Measurements from ENCODE around the gene SNTG2. TPM values are rescaled to one million over a fixed set of nuclear protein-coding genes. Genes with fewer than 3 reads are reported as not detected.

The SNTG2 gene
- total and polyA plus RNA-seq, 10 of the 15 experiments (the other 5 are each of a cell fraction or from before 2014, with no cell fraction given): not detected

DNA sequence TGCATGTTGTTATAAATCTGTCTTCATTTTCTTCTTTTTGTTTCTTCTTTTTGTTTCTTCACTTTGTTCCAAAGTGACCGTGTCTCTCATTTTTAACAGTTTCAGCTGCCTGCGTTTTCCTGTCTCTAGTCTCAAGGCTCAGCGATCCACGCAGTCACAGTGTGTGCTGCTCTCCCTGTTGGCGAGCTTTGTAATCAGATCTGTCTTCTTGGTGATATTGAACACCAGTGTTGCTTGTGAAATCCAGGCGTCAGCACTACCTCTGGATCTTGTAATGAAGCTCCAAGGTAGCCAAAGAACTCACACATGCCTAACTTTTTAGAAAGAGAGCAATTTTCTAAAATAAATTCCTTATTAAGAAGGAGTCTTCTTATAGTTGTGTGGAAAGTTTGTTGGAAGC, 13.2 kb downstream of the SNTG2 start:
- H3K27me3 ChIP-seq (replicated peaks in 1 of 2; ENCODE audit: control insufficient read depth in 2 of 2, insufficient read depth in 2 of 2, low read length in 1 of 2): no peaks in the 10 kb centered on the region
- ChIA-PET POLR2A (no interaction called here), RAD21 (ENCODE audit: unreplicated experiment) (no interaction called here), CTCF (no interaction called here), SMC1A (ENCODE audit: uncharacterized antibody, unreplicated experiment) (no interaction called here)
- H3K36me3 ChIP-seq (ENCODE audit: control insufficient read depth in 2 of 2, insufficient read depth in 2 of 2, low read length in 1 of 2): no peaks in the 10 kb centered on the region
- TF ChIP-seq MEF2B (IDR thresholded peaks at IDR 0.05; ENCODE audit: partially characterized antibody, poor library complexity, severe bottlenecking) (no peak), NFXL1 (IDR thresholded peaks at IDR 0.05; ENCODE audit: borderline replicate concordance) (no peak), SMAD5 (IDR thresholded peaks at IDR 0.05; ENCODE audit: low read depth) (no peak), NR2F1 (conservative IDR thresholded peaks at IDR 0.05) (no peak), BMI1 (IDR thresholded peaks at IDR 0.05; ENCODE audit: borderline replicate concordance) (no peak), IKZF2 (IDR thresholded peaks at IDR 0.05) (no peak), RBBP5 (conservative IDR thresholded peaks at IDR 0.05) (no peak), CREM (IDR thresholded peaks at IDR 0.05; ENCODE audit: low read depth) (no peak), CBX3 (IDR thresholded peaks at IDR 0.05; ENCODE audit: borderline replicate concordance, low read depth) (no peak), DPF2 (IDR thresholded peaks at IDR 0.05) (no peak), BHLHE40 (IDR thresholded peaks at IDR 0.05; ENCODE audit: borderline replicate concordance in 1 of 2, low read depth in 2 of 2, low read length in 1 of 2) (no peak)
- TF ChIP-seq, protein P1, sequence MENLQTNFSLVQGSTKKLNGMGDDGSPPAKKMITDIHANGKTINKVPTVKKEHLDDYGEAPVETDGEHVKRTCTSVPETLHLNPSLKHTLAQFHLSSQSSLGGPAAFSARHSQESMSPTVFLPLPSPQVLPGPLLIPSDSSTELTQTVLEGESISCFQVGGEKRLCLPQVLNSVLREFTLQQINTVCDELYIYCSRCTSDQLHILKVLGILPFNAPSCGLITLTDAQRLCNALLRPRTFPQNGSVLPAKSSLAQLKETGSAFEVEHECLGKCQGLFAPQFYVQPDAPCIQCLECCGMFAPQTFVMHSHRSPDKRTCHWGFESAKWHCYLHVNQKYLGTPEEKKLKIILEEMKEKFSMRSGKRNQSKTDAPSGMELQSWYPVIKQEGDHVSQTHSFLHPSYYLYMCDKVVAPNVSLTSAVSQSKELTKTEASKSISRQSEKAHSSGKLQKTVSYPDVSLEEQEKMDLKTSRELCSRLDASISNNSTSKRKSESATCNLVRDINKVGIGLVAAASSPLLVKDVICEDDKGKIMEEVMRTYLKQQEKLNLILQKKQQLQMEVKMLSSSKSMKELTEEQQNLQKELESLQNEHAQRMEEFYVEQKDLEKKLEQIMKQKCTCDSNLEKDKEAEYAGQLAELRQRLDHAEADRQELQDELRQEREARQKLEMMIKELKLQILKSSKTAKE (IDR thresholded peaks at IDR 0.05; ENCODE audit: low read depth, poor library complexity, severe bottlenecking): no peak
- H3K4me1 ChIP-seq (ENCODE audit: control insufficient read depth, insufficient read depth, low read length): no peaks in the 10 kb centered on the region
- no peaks in the 10 kb centered on the region for H3K79me2 ChIP-seq (ENCODE audit: control insufficient read depth, insufficient read depth, low read length)
- WGBS (ENCODE audit: insufficient coverage, insufficient replicate concordance, low lambda C conversion rate, missing lambda C conversion rate): 54% methylated on average over 6 of the region's 6 CpGs
- DNase-seq (ENCODE audit: low read depth, low spot score): no peak
- H3K4me2 ChIP-seq (ENCODE audit: control insufficient read depth, insufficient read depth): no peak overlapping the region
- in situ Hi-C loops (cut with MboI): no loop called here
- BruUV-seq (replicated peaks): no TSS peak
- H2AFZ ChIP-seq (ENCODE audit: control insufficient read depth, low read depth, low read length): no peak overlapping the region
- no peak overlapping the region for H3K27ac ChIP-seq (ENCODE audit: control insufficient read depth, insufficient read depth)
- H3K9me3 ChIP-seq (replicated peaks; ENCODE audit: control insufficient read depth, insufficient read depth, low read length): no peaks in the 10 kb centered on the region; the same call in 2 of the 3 replicates
- no peak for ATAC-seq
- intact Hi-C loops (cut with micrococcal nuclease; ENCODE audit: unreplicated experiment): no loop called here
- no peaks in the 10 kb centered on the region for H4K20me1 ChIP-seq (ENCODE audit: control insufficient read depth, insufficient read depth)
- FAIRE-seq: no peak
- H3K4me3 ChIP-seq: no peak overlapping the region
- no peak overlapping the region for H3K9ac ChIP-seq (ENCODE audit: control insufficient read depth, insufficient read depth, low read length)
